Smooth muscle cell (in vitro differentiated cells): Measurements from ENCODE around the gene RBFOX2. TPM values are rescaled to one million over a fixed set of nuclear protein-coding genes. Genes with fewer than 3 reads are reported as not detected.

ENCODE experiments used
- DNase-seq: peaks from one replicate; lab custom pipeline; 2025; ENCODE audit not compliant: unreplicated experiment; lab: John Stamatoyannopoulos, UW
- H2AFZ ChIP-seq: fragments of 200-600 bp; sonication (generic); 2 replicates; pipeline ENCODE4 v1.6.0; 2016; ENCODE audit warnings: antibody characterized with exemption, low read depth, mild to moderate bottlenecking
- H3F3A ChIP-seq: fragments of 200-600 bp; sonication (generic); 2 replicates; pipeline ENCODE4 v1.6.0; 2017; ENCODE audit warnings: antibody characterized with exemption, low read depth
- H3K27ac ChIP-seq: fragments of 200-600 bp; sonication (generic); 2 replicates; pipeline ENCODE4 v1.5.1; 2016; ENCODE audit warnings: low read depth, mild to moderate bottlenecking
- H3K27me3 ChIP-seq: fragments of 200-600 bp; sonication (generic); 2 replicates; pipeline ENCODE4 v1.6.1; 2016; ENCODE audit warnings: low read depth, mild to moderate bottlenecking
- H3K36me3 ChIP-seq: fragments of 200-600 bp; sonication (generic); 2 replicates; pipeline ENCODE4 v1.5.1; 2016; ENCODE audit warnings: low read depth
- H3K4me1 ChIP-seq: fragments of 200-600 bp; sonication (generic); 2 replicates; pipeline ENCODE4 v1.5.1; 2016; ENCODE audit warnings: low read depth
- H3K4me2 ChIP-seq: fragments of 200-600 bp; sonication (generic); 2 replicates; pipeline ENCODE4 v1.6.0; 2016; ENCODE audit warnings: mild to moderate bottlenecking
- H3K4me3 ChIP-seq: fragments of 200-600 bp; sonication (generic); 2 replicates; pipeline ENCODE4 v1.5.1; 2016; ENCODE audit warnings: mild to moderate bottlenecking
- H3K79me2 ChIP-seq: fragments of 200-600 bp; sonication (generic); 2 replicates; pipeline ENCODE4 v1.6.0; 2016; ENCODE audit warnings: low read depth, mild to moderate bottlenecking
- H3K9ac ChIP-seq: fragments of 200-600 bp; sonication (generic); 2 replicates; pipeline ENCODE4 v1.6.0; 2016; ENCODE audit warnings: low read depth
- H3K9me3 ChIP-seq: fragments of 200-600 bp; sonication (generic); replicated peaks from 2 replicates; pipeline ENCODE4 v1.5.1; 2016; ENCODE audit warnings: low read depth
- H4K20me1 ChIP-seq: fragments of 200-600 bp; sonication (generic); 2 replicates; pipeline ENCODE4 v1.6.0; 2016; ENCODE audit warnings: low read depth
- WGBS: methylation state at CpG from one replicate; pipeline ENCODE4 v1.1.7; 2016; ENCODE audit warnings: low lambda C conversion rate; 5-methylcytosine and 5-hydroxymethylcytosine counted together
- polyA plus RNA-seq: library from polyadenylated mRNA; unstranded; fragments of >200 nt; fragmentation: Nextera tagmentation; extraction: Ambion mirVana; gene quantifications from 2 replicates; pipeline ENCODE4 v1.2.1, GENCODE V29; 2016
- total RNA-seq: library from RNA; depleted of rRNA; stranded (reverse); fragments of >200 nt; gene quantifications from 2 replicates; pipeline ENCODE4 v1.2.3, GENCODE V29; 2014
- TF ChIP-seq, protein P1 (sequence below): fragments of 200-600 bp; sonication (generic); IDR thresholded peaks from 2 replicates; pipeline ENCODE4 v1.5.1; 2017; ENCODE audit warnings: borderline replicate concordance, mild to moderate bottlenecking, antibody characterized with exemption; ENCODE audit not compliant: insufficient read depth, poor library complexity, severe bottlenecking

The RBFOX2 gene
- total and polyA plus RNA-seq, 2 experiments from 2014 or later: 128 to 144 TPM

DNA sequence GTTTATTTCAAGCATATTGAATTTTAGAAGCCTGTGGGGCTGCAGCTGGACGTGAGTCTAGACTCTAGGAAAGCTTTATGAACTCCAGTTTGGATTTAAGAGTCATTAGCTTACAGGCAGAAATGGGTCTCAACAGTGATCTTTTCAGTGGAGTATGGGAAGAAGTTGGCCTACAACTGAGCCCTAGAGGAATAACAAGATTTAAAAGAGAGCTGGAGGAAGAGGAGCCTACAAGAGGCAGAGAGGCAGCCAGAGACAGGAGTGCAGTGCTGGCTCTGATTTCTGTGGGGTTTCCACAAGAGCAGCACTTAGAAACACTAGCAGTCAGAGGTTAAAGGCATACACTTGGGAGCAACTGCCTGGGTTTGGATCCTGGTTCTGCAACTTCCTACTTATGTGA lies 293.1 kb downstream of the RBFOX2 start:
- H3K9me3 ChIP-seq: no peaks in the 10 kb centered on the region
- TF ChIP-seq, protein P1, sequence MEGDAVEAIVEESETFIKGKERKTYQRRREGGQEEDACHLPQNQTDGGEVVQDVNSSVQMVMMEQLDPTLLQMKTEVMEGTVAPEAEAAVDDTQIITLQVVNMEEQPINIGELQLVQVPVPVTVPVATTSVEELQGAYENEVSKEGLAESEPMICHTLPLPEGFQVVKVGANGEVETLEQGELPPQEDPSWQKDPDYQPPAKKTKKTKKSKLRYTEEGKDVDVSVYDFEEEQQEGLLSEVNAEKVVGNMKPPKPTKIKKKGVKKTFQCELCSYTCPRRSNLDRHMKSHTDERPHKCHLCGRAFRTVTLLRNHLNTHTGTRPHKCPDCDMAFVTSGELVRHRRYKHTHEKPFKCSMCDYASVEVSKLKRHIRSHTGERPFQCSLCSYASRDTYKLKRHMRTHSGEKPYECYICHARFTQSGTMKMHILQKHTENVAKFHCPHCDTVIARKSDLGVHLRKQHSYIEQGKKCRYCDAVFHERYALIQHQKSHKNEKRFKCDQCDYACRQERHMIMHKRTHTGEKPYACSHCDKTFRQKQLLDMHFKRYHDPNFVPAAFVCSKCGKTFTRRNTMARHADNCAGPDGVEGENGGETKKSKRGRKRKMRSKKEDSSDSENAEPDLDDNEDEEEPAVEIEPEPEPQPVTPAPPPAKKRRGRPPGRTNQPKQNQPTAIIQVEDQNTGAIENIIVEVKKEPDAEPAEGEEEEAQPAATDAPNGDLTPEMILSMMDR: no peak
- H3K4me3 ChIP-seq: no peak overlapping the region
- no peak overlapping the region for H3K9ac ChIP-seq
- no peak overlapping the region for H3K4me2 ChIP-seq
- H2AFZ ChIP-seq: no peak overlapping the region
- no peaks in the 10 kb centered on the region for H3K79me2 ChIP-seq
- 64% methylated on average over 1 of the region's 1 CpG for WGBS
- H3K27ac ChIP-seq: no peak overlapping the region
- no peaks in the 10 kb centered on the region for H3K4me1 ChIP-seq
- H3K36me3 ChIP-seq: no peaks in the 10 kb centered on the region
- peaks cover 6% of the 10 kb centered on the region for H3F3A ChIP-seq
- no peaks in the 10 kb centered on the region for H3K27me3 ChIP-seq
- no peaks in the 10 kb centered on the region for H4K20me1 ChIP-seq
- DNase-seq: no peak

DNA sequence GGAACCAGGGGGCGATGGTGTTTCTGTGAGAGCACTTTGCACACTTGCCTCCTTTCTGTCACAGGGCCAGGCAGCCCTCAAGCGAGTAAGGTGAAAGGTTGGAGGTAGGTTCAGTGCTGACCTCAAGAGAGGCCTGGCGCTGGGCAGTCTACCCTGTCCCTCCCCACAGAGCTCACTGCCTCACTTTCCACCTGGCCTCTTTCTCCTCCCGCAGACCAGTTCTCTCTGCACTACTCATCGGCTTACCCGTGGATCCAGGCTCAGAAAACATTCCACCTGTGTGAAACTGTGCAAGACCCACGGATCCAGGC lies 294.2 kb downstream of the RBFOX2 start:
- Histone ChIP-seq H4K20me1 (no peaks in the 10 kb centered on the region), H3F3A (peaks cover 6% of the 10 kb centered on the region), H3K4me1 (no peaks in the 10 kb centered on the region), H3K4me2 (no peak overlapping the region), H3K9me3 (no peaks in the 10 kb centered on the region), H3K36me3 (no peaks in the 10 kb centered on the region), H2AFZ (no peak overlapping the region), H3K27ac (no peak overlapping the region), H3K79me2 (no peaks in the 10 kb centered on the region), H3K27me3 (peaks cover 3% of the 10 kb centered on the region), H3K4me3 (no peak overlapping the region), H3K9ac (no peak overlapping the region)
- DNase-seq: no peak
- WGBS: 97% methylated on average over 7 of the region's 7 CpGs
- TF ChIP-seq, protein P1: no peak

DNA sequence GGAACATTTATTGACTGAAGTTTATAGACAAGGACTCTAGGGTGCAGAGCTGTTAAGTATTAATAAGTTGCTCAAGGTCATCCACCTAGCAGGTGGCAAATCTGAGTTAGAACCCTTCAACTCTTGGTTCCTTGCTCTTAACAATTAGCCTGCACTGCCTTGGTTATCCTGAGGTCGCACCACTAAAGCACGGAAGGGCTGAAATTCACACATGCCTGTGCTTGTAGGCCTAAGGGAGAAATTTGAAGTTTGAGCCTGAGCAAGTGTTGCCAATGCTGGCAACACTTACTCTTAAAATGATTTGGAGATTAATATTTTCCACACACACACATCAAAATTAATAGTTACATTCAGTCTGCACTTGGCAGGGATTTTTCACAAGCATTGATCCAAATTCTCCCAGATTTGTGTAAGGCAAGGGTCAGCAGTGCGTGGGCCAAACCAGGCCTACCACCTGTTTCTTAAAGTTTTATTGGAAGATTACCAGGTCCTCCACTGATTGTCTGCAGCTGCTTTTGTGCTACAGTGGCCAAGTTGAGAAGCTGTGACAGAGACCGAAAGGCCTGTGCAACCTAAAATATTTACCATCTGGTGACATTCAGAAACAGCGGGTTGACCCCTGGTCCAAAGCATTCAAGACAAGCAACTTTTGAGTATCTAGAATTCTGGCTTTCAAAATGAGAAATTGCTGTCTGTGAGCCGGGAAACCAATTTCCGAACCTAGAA lies 294.7 kb downstream of the RBFOX2 start:
- H4K20me1 ChIP-seq: no peaks in the 10 kb centered on the region
- no peak overlapping the region for H3K4me2 ChIP-seq
- H3K4me1 ChIP-seq: no peaks in the 10 kb centered on the region
- TF ChIP-seq, protein P1: no peak
- H3K27ac ChIP-seq: no peak overlapping the region
- H2AFZ ChIP-seq: no peak overlapping the region
- peaks cover 3% of the 10 kb centered on the region for H3K27me3 ChIP-seq
- no peak for DNase-seq
- H3K36me3 ChIP-seq: no peaks in the 10 kb centered on the region
- peaks cover 6% of the 10 kb centered on the region for H3F3A ChIP-seq
- no peak overlapping the region for H3K9ac ChIP-seq
- H3K9me3 ChIP-seq: no peaks in the 10 kb centered on the region
- 89% methylated on average over 7 of the region's 7 CpGs for WGBS
- no peaks in the 10 kb centered on the region for H3K79me2 ChIP-seq
- no peak overlapping the region for H3K4me3 ChIP-seq

DNA sequence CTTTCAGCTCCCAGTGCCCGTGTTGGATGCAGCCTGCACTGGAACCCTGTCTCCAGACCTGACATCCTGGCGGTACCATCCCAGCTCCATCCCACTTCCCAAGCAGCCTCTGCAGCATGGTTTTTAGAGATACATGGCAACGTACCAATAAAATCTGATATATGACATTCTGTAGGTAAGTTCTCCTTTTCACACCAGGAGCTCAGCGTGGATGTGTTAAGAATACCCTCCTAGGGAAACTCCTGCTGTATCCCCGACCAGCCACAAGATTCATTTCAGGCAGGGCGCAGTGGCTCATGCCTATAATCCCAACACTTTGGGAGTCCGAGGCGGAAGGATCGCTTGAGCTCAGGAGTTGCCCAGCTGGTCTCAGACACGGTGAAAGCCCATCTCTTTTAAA lies 295.6 kb downstream of the RBFOX2 start:
- Histone ChIP-seq H3K27ac (no peak overlapping the region), H4K20me1 (no peaks in the 10 kb centered on the region), H3K27me3 (peaks cover 3% of the 10 kb centered on the region), H2AFZ (no peak overlapping the region), H3K36me3 (no peaks in the 10 kb centered on the region), H3F3A (peaks cover 6% of the 10 kb centered on the region), H3K79me2 (no peaks in the 10 kb centered on the region), H3K9me3 (no peaks in the 10 kb centered on the region), H3K9ac (no peak overlapping the region), H3K4me3 (no peak overlapping the region), H3K4me2 (no peak overlapping the region), H3K4me1 (no peaks in the 10 kb centered on the region)
- WGBS: 86% methylated on average over 10 of the region's 10 CpGs
- TF ChIP-seq, protein P1: no peak
- DNase-seq: no peak
